HEK293 (cell line): ENCODE data around the gene KIRREL3.

ENCODE experiments used
- CTCF ChIA-PET: fragments of 350-600 bp; formaldehyde crosslinking; extraction: SDS; loops from one replicate; lab custom pipeline; 2021; ENCODE audit warnings: antibody characterized with exemption; lab: Yijun Ruan, JAX
- POLR2A ChIA-PET: fragments of 300-600 bp; formaldehyde crosslinking; extraction: SDS; loops from one replicate; lab custom pipeline; 2020; ENCODE audit warnings: antibody characterized with exemption, inconsistent platforms; lab: Yijun Ruan, JAX
- H3K27ac ChIP-seq: fragments of 200-500 bp; sonication (Bioruptor generic); 2 replicates; pipeline ENCODE4 v1.5.1; 2014; ENCODE audit warnings: low read depth, low read length, control low read depth, inconsistent platforms; ENCODE audit errors: extremely low read depth
- H3K36me3 ChIP-seq, 2 experiments: fragments of 200-500 bp in 1 of 2; sonication (Bioruptor generic) in 1 of 2; 1 replicate in 1 of 2; 2 replicates in 1 of 2; pipeline ENCODE4 v1.5.1; 2014 to 2017; ENCODE audit warnings: inconsistent platforms in 2 of 2, low read length in 2 of 2; ENCODE audit not compliant: control insufficient read depth in 2 of 2, insufficient read depth in 1 of 2
- H3K4me1 ChIP-seq: fragments of 200-500 bp; sonication (Bioruptor generic); 2 replicates; pipeline ENCODE4 v1.5.1; 2014; ENCODE audit warnings: mild to moderate bottlenecking, low read length, inconsistent platforms; ENCODE audit not compliant: control insufficient read depth, insufficient read depth
- H3K4me3 ChIP-seq: 2 replicates; pipeline ENCODE4 v1.5.1; 2011; ENCODE audit warnings: low read depth, mild to moderate bottlenecking, control low read depth, low read length, moderate library complexity
- H3K9me3 ChIP-seq: fragments of 200-500 bp; sonication (Bioruptor generic); 2 replicates; pipeline ENCODE4 v1.5.1; 2014; ENCODE audit warnings: low read depth, low read length, inconsistent platforms; ENCODE audit not compliant: control insufficient read depth, insufficient read depth
- OSR2 ChIP-seq: fragments of 450-650 bp; formaldehyde crosslinking; IDR thresholded peaks from 2 replicates; pipeline ENCODE4 v1.5.1; 2016; ENCODE audit warnings: missing biosample characterization, missing genetic modification characterization
- PRDM1 ChIP-seq: fragments of 450-650 bp; formaldehyde crosslinking; IDR thresholded peaks from 2 replicates; pipeline ENCODE4; 2016; ENCODE audit warnings: missing biosample characterization, missing genetic modification characterization
- SP7 ChIP-seq: fragments of 450-650 bp; formaldehyde crosslinking; IDR thresholded peaks from 2 replicates; pipeline ENCODE4 v1.5.1; 2016; ENCODE audit warnings: missing biosample characterization, missing genetic modification characterization
- ZBTB8A ChIP-seq: fragments of 450-650 bp; formaldehyde crosslinking; IDR thresholded peaks from 2 replicates; pipeline ENCODE4 v1.5.1; 2016; ENCODE audit warnings: missing biosample characterization, missing genetic modification characterization
- ZFP37 ChIP-seq: fragments of 450-650 bp; formaldehyde crosslinking; IDR thresholded peaks from 2 replicates; pipeline ENCODE4 v1.5.1; 2016; ENCODE audit warnings: missing biosample characterization, missing genetic modification characterization
- ZFP41 ChIP-seq: fragments of 450-650 bp; formaldehyde crosslinking; IDR thresholded peaks from 2 replicates; pipeline ENCODE4 v1.5.1; 2016; ENCODE audit warnings: missing biosample characterization, missing genetic modification characterization, borderline replicate concordance
- ZIC2 ChIP-seq: fragments of 450-650 bp; formaldehyde crosslinking; IDR thresholded peaks from 2 replicates; pipeline ENCODE4 v1.5.1; 2016; ENCODE audit warnings: missing biosample characterization, missing genetic modification characterization
- ZNF132 ChIP-seq: fragments of 450-650 bp; formaldehyde crosslinking; IDR thresholded peaks from 2 replicates; pipeline ENCODE4 v1.5.1; 2017; ENCODE audit warnings: missing biosample characterization, missing genetic modification characterization, borderline replicate concordance
- ZNF184 ChIP-seq: fragments of 450-650 bp; IDR thresholded peaks from 2 replicates; pipeline ENCODE4 v1.5.1; 2018; ENCODE audit warnings: missing biosample characterization, mild to moderate bottlenecking, missing genetic modification characterization
- ZNF292 ChIP-seq: fragments of 450-650 bp; formaldehyde crosslinking; IDR thresholded peaks from 2 replicates; pipeline ENCODE4 v1.5.1; 2016; ENCODE audit warnings: low read depth, missing biosample characterization, missing genetic modification characterization, borderline replicate concordance
- ZNF350 ChIP-seq: fragments of 450-650 bp; formaldehyde crosslinking; IDR thresholded peaks from 2 replicates; pipeline ENCODE4 v1.5.0; 2017; ENCODE audit warnings: missing biosample characterization, mild to moderate bottlenecking, missing genetic modification characterization
- ZNF514 ChIP-seq: fragments of 450-650 bp; formaldehyde crosslinking; IDR thresholded peaks from 2 replicates; pipeline ENCODE4 v1.5.1; 2016; ENCODE audit warnings: missing biosample characterization, missing genetic modification characterization
- ZNF558 ChIP-seq: fragments of 450-650 bp; formaldehyde crosslinking; IDR thresholded peaks from 2 replicates; pipeline ENCODE4 v1.5.1; 2016; ENCODE audit warnings: missing biosample characterization, missing genetic modification characterization
- ZNF626 ChIP-seq: fragments of 450-650 bp; sonication (Bioruptor Pico); formaldehyde crosslinking; IDR thresholded peaks from 2 replicates; pipeline ENCODE4 v1.5.1; 2018; ENCODE audit warnings: missing biosample characterization, missing genetic modification characterization, inconsistent platforms
- ZNF658 ChIP-seq: fragments of 450-650 bp; formaldehyde crosslinking; IDR thresholded peaks from 2 replicates; pipeline ENCODE4; 2016; ENCODE audit warnings: missing biosample characterization, missing genetic modification characterization
- ZNF670 ChIP-seq: fragments of 450-650 bp; formaldehyde crosslinking; IDR thresholded peaks from 2 replicates; pipeline ENCODE4 v1.5.1; 2016; ENCODE audit warnings: missing biosample characterization, missing genetic modification characterization, low read depth
- ZNF701 ChIP-seq: fragments of 450-650 bp; formaldehyde crosslinking; IDR thresholded peaks from 2 replicates; pipeline ENCODE4 v1.5.1; 2016; ENCODE audit warnings: missing biosample characterization, missing genetic modification characterization
- ZNF747 ChIP-seq: fragments of 450-650 bp; formaldehyde crosslinking; IDR thresholded peaks from 2 replicates; pipeline ENCODE4 v1.5.1; 2016; ENCODE audit warnings: missing biosample characterization, missing genetic modification characterization
- ZNF776 ChIP-seq: fragments of 450-650 bp; formaldehyde crosslinking; IDR thresholded peaks from 2 replicates; pipeline ENCODE4 v1.5.0; 2017; ENCODE audit warnings: missing biosample characterization, missing genetic modification characterization, borderline replicate concordance
- ZNF830 ChIP-seq: fragments of 450-650 bp; IDR thresholded peaks from 2 replicates; pipeline ENCODE4 v1.5.0; 2018; ENCODE audit warnings: missing biosample characterization, missing genetic modification characterization, low read depth, mild to moderate bottlenecking, moderate library complexity
- TF ChIP-seq, protein P1 (sequence below): fragments of 450-650 bp; formaldehyde crosslinking; IDR thresholded peaks from 2 replicates; pipeline ENCODE4 v1.5.1; 2016; ENCODE audit warnings: missing biosample characterization, missing genetic modification characterization, low read depth
- TF ChIP-seq, protein P2 (sequence below): fragments of 450-650 bp; formaldehyde crosslinking; IDR thresholded peaks from 2 replicates; pipeline ENCODE4 v1.5.1; 2016; ENCODE audit warnings: missing biosample characterization, missing genetic modification characterization
- TF ChIP-seq, protein P3 (sequence below): fragments of 450-650 bp; formaldehyde crosslinking; IDR thresholded peaks from 2 replicates; pipeline ENCODE4; 2016; ENCODE audit warnings: missing biosample characterization, missing genetic modification characterization
- TF ChIP-seq, protein P4 (sequence below): fragments of 450-650 bp; formaldehyde crosslinking; IDR thresholded peaks from 2 replicates; pipeline ENCODE4 v1.5.1; 2016; ENCODE audit warnings: missing biosample characterization, missing genetic modification characterization
- TF ChIP-seq, protein P5 (sequence below): fragments of 450-650 bp; formaldehyde crosslinking; IDR thresholded peaks from 2 replicates; pipeline ENCODE4 v1.5.1; 2016; ENCODE audit warnings: missing biosample characterization, missing genetic modification characterization

Gene KIRREL3

GRCh38 chr11:126647735-126648134, 352.8 kb downstream of the KIRREL3 start (continued):
- TF ChIP-seq ZIC2: no peak
- no peak for TF ChIP-seq ZFP41 (tag by site-specific recombination)
- no peak for TF ChIP-seq ZNF514 (tag by site-specific recombination)
- TF ChIP-seq, protein P1, sequence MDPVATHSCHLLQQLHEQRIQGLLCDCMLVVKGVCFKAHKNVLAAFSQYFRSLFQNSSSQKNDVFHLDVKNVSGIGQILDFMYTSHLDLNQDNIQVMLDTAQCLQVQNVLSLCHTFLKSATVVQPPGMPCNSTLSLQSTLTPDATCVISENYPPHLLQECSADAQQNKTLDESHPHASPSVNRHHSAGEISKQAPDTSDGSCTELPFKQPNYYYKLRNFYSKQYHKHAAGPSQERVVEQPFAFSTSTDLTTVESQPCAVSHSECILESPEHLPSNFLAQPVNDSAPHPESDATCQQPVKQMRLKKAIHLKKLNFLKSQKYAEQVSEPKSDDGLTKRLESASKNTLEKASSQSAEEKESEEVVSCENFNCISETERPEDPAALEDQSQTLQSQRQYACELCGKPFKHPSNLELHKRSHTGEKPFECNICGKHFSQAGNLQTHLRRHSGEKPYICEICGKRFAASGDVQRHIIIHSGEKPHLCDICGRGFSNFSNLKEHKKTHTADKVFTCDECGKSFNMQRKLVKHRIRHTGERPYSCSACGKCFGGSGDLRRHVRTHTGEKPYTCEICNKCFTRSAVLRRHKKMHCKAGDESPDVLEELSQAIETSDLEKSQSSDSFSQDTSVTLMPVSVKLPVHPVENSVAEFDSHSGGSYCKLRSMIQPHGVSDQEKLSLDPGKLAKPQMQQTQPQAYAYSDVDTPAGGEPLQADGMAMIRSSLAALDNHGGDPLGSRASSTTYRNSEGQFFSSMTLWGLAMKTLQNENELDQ (tag by site-specific recombination): no peak
- TF ChIP-seq ZNF747 (tag by site-specific recombination): no peak
- no peak for TF ChIP-seq ZNF626
- TF ChIP-seq, all 188 proteins: peak for 0

- POLR2A ChIA-PET: no interaction called here
Observed at GRCh38 chr11:126646701-126647557, 353.6 kb downstream of the KIRREL3 start.

DNA sequence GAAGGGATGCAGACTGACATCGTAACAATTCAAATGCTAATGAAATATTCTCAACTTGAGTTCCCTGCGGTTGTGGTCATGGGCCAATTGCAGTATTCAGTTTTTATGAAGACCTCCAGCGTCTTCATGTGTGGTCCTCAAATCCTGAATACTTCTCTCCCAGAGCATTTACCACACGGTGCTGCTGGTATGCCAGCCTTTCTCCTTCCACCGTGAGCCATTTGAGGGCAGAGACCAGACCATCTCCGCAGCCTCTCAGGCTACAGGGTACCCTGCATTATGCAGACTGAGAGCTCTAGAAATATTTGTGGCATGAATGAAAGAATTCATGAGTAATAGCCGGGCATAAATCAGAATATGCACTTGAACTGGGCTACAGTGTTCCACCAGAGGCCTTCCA, 355.4 kb downstream of the KIRREL3 start:
- Histone ChIP-seq H3K36me3 (no peaks in the 10 kb centered on the region), H3K4me1 (no peaks in the 10 kb centered on the region), H3K4me3 (no peak overlapping the region), H3K27ac (no peak overlapping the region), H3K9me3 (no peaks in the 10 kb centered on the region)
- ChIA-PET CTCF (interaction anchor here (0.7 kb wide), 1 partner anchor 14 kb away, joined by 3 read pairs; no protein-coding TSS in a partner anchor), POLR2A (no interaction called here)
- TF ChIP-seq ZNF132 (no peak), SP7 (no peak), ZNF830 (no peak), PRDM1 (tag by site-specific recombination) (no peak), ZNF626 (no peak), ZNF292 (tag by site-specific recombination) (no peak), ZNF670 (tag by site-specific recombination) (no peak), ZNF701 (tag by site-specific recombination) (no peak), ZNF350 (tag by site-specific recombination) (no peak), ZFP37 (tag by site-specific recombination) (no peak)
- TF ChIP-seq, protein P2, sequence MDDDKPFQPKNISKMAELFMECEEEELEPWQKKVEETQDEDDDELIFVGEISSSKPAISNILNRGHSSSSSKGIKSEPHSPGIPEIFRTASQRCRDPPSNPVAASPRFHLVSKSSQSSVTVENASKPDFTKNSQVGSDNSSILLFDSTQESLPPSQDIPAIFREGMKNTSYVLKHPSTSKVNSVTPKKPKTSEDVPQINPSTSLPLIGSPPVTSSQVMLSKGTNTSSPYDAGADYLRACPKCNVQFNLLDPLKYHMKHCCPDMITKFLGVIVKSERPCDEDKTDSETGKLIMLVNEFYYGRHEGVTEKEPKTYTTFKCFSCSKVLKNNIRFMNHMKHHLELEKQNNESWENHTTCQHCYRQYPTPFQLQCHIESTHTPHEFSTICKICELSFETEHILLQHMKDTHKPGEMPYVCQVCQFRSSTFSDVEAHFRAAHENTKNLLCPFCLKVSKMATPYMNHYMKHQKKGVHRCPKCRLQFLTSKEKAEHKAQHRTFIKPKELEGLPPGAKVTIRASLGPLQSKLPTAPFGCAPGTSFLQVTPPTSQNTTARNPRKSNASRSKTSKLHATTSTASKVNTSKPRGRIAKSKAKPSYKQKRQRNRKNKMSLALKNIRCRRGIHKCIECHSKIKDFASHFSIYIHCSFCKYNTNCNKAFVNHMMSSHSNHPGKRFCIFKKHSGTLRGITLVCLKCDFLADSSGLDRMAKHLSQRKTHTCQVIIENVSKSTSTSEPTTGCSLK (tag by site-specific recombination): no peak
- TF ChIP-seq, protein P3, sequence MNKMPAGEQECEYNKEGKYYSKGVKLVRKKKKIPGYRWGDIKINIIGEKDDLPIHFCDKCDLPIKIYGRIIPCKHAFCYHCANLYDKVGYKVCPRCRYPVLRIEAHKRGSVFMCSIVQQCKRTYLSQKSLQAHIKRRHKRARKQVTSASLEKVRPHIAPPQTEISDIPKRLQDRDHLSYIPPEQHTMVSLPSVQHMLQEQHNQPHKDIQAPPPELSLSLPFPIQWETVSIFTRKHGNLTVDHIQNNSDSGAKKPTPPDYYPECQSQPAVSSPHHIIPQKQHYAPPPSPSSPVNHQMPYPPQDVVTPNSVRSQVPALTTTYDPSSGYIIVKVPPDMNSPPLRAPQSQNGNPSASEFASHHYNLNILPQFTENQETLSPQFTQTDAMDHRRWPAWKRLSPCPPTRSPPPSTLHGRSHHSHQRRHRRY (tag by site-specific recombination): no peak

More at GRCh38 chr11:126646701-126647557, 353.6 kb downstream of the KIRREL3 start:
- H3K9me3 ChIP-seq: no peaks in the 10 kb centered on the region
- H3K4me3 ChIP-seq: no peak overlapping the region
- no peaks in the 10 kb centered on the region for H3K36me3 ChIP-seq
- TF ChIP-seq ZNF658 (no peak), ZNF184 (tag by site-specific recombination) (no peak), ZNF670 (tag by site-specific recombination) (no peak), ZNF558 (tag by site-specific recombination) (no peak), ZNF292 (tag by site-specific recombination) (no peak), ZNF776 (tag by site-specific recombination) (no peak), OSR2 (tag by site-specific recombination) (no peak), ZBTB8A (tag by site-specific recombination) (no peak)
- TF ChIP-seq, protein P4, sequence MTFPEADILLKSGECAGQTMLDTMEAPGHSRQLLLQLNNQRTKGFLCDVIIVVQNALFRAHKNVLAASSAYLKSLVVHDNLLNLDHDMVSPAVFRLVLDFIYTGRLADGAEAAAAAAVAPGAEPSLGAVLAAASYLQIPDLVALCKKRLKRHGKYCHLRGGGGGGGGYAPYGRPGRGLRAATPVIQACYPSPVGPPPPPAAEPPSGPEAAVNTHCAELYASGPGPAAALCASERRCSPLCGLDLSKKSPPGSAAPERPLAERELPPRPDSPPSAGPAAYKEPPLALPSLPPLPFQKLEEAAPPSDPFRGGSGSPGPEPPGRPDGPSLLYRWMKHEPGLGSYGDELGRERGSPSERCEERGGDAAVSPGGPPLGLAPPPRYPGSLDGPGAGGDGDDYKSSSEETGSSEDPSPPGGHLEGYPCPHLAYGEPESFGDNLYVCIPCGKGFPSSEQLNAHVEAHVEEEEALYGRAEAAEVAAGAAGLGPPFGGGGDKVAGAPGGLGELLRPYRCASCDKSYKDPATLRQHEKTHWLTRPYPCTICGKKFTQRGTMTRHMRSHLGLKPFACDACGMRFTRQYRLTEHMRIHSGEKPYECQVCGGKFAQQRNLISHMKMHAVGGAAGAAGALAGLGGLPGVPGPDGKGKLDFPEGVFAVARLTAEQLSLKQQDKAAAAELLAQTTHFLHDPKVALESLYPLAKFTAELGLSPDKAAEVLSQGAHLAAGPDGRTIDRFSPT: no peak
- TF ChIP-seq, protein P5, sequence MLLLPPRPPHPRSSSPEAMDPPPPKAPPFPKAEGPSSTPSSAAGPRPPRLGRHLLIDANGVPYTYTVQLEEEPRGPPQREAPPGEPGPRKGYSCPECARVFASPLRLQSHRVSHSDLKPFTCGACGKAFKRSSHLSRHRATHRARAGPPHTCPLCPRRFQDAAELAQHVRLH (tag by site-specific recombination): no peak
- no peak overlapping the region for H3K27ac ChIP-seq
- CTCF ChIA-PET: no interaction called here
- no peaks in the 10 kb centered on the region for H3K4me1 ChIP-seq
